GM12891 (cell line): ENCODE results near the gene GLRX2.

Experiments
- PAX5 ChIP-seq: IDR thresholded peaks from 2 replicates; pipeline ENCODE4 v1.6.1; 2011; ENCODE audit warnings: low read length, moderate library complexity, mild to moderate bottlenecking; ENCODE audit not compliant: insufficient read depth, severe bottlenecking
- POLR2A ChIP-seq: IDR thresholded peaks from 2 replicates; pipeline ENCODE4 v1.6.1; 2011; ENCODE audit warnings: low read depth, low read length, control low read depth
- POLR2AphosphoS5 ChIP-seq: IDR thresholded peaks from 2 replicates; pipeline ENCODE4 v1.6.1; 2011; ENCODE audit warnings: low read depth, low read length, control low read depth
- POU2F2 ChIP-seq: IDR thresholded peaks from 2 replicates; pipeline ENCODE4 v1.6.1; 2011; ENCODE audit warnings: low read depth, mild to moderate bottlenecking, control low read depth, low read length, moderate library complexity
- SPI1 ChIP-seq: IDR thresholded peaks from 2 replicates; pipeline ENCODE4 v1.6.1; 2011; ENCODE audit warnings: low read depth, low read length, control low read depth
- TAF1 ChIP-seq: IDR thresholded peaks from 2 replicates; pipeline ENCODE4 v1.6.1; 2011; ENCODE audit warnings: low read depth, low read length, control low read depth

DNA sequence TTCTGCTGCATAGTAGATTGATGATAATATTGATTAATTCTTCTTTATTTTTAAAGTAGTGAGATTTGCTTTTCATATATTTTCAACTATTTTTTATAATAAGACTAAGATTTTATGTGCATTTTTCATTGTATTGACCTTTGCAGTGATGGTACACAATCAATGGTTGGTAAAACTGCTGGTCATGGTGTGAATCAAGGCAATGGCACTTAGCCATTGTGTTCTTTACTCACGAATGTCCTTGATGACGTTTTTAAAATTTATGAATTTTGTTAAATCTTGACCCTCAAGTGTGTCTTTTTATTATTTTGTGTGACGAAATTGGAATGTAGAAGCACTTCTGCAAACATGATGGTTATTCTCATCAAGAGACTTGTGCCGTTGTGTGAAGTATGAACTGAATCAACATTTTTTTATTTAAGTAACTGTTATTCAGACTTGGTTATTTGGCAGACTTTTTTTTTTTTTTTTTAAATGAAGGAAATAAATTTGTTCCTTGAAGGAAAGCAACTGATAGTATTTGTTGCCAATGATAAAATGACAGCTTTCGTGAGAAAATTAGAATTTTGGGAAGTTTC lies 39.2 kb upstream of the GLRX2 start:
- TF ChIP-seq POLR2A (no peak), POU2F2 (no peak), POLR2AphosphoS5 (no peak), TAF1 (no peak), SPI1 (no peak), PAX5 (no peak)
